Activated T-cell treated with anti-CD3 and anti-CD28 coated beads, Interleukin-2, amount 50 U/mL, for 4 hours (primary cell): Measurements from ENCODE around the gene RAB6A. TPM values are rescaled to one million over a fixed set of nuclear protein-coding genes. Genes with fewer than 3 reads are reported as not detected.

ENCODE experiments used
- total RNA-seq, 3 donors: library from RNA; stranded (reverse); gene quantifications; one replicate each; pipeline ENCODE4 v1.2.1, GENCODE V29; 2021

RAB6A gene
- total RNA-seq, 3 donors from 2014 or later = 53.3 to 62.7 (median 59.5) TPM

Other genes with a start within 250 kb of the RAB6A start
- 1 to 10 TPM; 7.2 to 8.7 (median 8.3) TPM for gene FAM168A, start 163.0 kb downstream of the RAB6A start, total RNA-seq
- 1 to 10 TPM; 3.1 to 3.7 (median 3.4) TPM for gene PLEKHB1, start 114.5 kb downstream of the RAB6A start, total RNA-seq
- gene MRPL48, start 26.8 kb upstream of the RAB6A start, total RNA-seq = 10 to 100 TPM; 49.9 to 51.5 (median 51.3) TPM
- 100 to 1,000 TPM; 124 to 137 (median 128) TPM for gene COA4, start 115.8 kb upstream of the RAB6A start, total RNA-seq
- gene PAAF1, start 115.9 kb upstream of the RAB6A start, total RNA-seq = 10 to 100 TPM; 21.6 to 28.4 (median 22.0) TPM
- under 1 TPM in 2 of 3 donors, not detected in 1; 0.27 to 0.61 TPM for gene DNAJB13, start 190.0 kb upstream of the RAB6A start, total RNA-seq
- gene UCP2, start 221.8 kb upstream of the RAB6A start, total RNA-seq = 100 to 1,000 TPM in 1 of 3 donors, 10 to 100 TPM in 2; 69.3 to 146 (median 88.9) TPM
- gene UCP3, start 248.0 kb upstream of the RAB6A start, total RNA-seq = 1 to 10 TPM; 1.3 to 2.6 (median 1.7) TPM